T-helper 2 cell treated with Interferon-gamma antibody and Interleukin-4, amounts not matched to agents 100 ng/mL and 5 ng/mL, for 36 hours (primary cell): ENCODE data around the gene MAP3K20. TPM values are rescaled to one million over a fixed set of nuclear protein-coding genes. Genes with fewer than 3 reads are reported as not detected.
"Not testable (repeated sequence)": the region's sequence is repeated elsewhere in the genome, so short reads cannot be mapped to it uniquely, and the experiment has no call there.

Experiments
- intact Hi-C: fragments of 100-400 bp; cut with micrococcal nuclease; formaldehyde crosslinking; loops from one replicate; pipeline ENCODE4 v1.15.1; 2023
- total RNA-seq: library from RNA; stranded (reverse); gene quantifications from 2 replicates; pipeline ENCODE4 v1.2.3, GENCODE V29; 2022

MAP3K20 gene
- total RNA-seq, result 16.8 and 17.1 TPM in 2 replicates

DNA sequence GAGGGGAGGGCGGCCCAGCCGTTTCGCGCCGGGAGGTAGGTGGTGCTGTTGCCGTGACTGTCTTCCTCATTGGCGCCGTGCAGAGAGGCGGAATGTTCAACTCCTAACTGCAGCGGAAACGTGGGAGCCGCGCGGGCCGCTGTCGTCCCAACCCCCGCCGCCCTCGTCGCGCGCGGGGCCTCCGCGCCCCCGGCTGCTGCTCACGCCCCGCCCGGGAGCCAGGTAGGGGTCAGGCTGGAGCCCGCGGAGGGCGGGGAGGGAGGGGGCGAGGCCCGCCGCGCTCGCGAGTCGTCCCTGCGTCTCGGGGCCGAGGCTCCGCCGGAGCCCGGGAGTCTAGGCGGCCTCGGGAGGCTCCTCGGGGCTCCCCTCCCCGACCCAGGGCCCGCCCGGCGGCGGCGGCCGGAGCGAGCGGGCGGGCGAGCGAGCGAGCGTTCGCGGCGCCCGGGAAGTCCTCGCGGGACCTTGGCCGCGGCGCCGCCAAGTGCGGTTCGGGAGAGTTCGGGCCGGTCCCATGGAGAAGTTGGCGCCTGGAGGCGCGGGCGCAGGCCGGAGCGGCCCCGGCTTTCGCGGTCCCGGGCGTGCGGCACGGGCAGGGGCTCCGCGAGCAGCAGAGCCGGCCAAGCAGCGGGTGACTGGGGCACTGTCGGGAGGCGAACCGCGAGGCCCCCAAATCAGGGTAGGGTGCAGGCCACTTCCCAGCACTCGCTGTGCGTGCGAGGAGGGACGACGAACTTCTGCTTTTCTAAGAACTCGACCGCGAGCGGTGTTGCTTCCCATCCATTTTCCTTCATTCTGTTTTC lies at the start of gene MAP3K20:
Gene MAP3K20 (plus strand): TSS at position 66 of the 800 bp plus-strand sequence. CDS start 15,186 bp downstream, outside the sequence.
- intact Hi-C loops, result loop anchor here (1.0 to 5.0 kb wide), 3 partner anchors 56 to 276 kb away; partner anchors contain the start of gene CDCA7

DNA sequence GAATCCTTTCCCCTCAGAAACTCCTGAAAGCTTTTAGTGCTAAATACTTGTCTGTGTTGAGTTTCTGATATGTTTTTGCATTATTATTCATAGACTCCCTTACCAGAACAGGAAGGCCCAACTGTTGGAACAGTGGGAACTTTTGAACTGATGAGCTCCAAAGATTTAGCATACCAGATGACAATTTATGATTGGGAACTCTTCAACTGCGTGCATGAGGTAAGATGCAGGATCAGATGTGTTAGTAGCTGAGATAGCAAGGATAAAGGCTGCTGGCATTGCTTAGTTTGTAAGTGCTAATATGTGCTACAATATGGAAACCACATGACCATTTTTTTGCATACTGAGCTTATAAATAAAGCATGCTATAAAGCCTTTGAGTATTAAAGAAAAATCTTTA lies 49.2 kb upstream of the MAP3K20 start:
- intact Hi-C loops, result loop anchor here (2.0 to 10.0 kb wide), 2 partner anchors 422 to 1318 kb away; no protein-coding TSS in a partner anchor

DNA sequence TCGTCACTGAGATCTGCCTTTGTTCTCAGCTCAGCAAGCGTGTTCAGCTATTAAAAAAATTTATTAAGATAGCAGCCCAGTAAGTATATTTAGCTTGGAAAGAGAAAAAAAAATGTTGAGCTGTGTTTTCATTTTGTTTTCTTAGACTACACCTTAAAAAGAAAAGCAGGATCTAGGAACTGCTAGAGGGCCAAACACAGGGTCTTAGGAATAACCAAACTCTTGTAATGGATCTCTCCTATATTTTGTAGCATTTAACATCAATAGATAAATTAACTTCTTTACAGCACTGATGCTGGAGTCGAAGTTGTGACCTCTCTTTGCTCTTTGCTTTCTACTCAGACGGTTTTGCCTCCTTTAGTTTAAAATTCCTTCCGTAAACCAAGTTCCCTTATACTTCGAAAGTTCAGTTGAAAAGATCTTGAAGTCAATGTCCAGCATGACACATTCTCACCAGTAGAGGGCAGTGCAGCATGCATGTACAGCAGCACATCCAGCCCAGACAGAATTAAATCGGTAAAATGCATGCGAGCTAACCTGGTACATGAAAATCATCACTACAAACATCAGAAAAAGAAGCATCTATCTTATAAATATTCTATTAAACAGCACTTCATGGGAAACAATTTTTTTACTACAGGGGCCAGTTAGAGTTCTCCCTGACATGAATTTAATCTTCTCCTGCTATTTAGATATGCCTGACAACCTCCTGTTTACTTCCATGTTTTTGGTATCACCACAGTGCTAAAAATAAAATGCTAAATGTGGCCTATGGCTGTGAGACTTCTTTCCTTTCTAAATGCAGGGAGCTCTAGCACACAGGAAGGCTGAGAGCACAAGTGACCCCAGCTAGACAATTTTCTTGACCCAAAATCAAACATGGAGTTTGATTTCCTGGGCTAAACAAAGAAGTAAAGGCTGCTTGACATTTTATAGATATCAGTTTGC lies 48.2 kb upstream of the MAP3K20 start:
- intact Hi-C loops, result loop anchor here (1.0 to 10.0 kb wide), 4 partner anchors 47 to 1317 kb away; no protein-coding TSS in a partner anchor

DNA sequence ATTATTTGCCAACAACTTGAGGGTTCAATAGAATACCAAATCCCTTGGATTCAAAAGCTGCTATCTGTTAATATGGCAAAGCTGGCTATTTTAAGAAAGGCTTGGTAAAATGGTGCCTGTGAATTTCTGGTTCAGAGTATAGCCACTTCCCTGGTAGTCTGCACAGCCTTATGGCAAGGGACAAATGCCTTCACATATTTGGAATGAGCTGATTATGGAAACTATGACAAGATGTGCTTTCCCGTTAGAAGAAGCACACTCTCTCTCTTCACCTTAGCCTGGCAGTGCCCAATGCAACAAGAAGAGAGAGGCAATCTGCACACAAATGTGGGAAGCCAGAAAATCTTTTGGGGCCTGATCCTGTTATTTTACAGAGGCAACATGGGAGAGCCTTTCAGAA lies 47.5 kb upstream of the MAP3K20 start:
- intact Hi-C loops, result loop anchor here (10.0 kb wide), 1 partner anchor 1317 kb away; no protein-coding TSS in a partner anchor

DNA sequence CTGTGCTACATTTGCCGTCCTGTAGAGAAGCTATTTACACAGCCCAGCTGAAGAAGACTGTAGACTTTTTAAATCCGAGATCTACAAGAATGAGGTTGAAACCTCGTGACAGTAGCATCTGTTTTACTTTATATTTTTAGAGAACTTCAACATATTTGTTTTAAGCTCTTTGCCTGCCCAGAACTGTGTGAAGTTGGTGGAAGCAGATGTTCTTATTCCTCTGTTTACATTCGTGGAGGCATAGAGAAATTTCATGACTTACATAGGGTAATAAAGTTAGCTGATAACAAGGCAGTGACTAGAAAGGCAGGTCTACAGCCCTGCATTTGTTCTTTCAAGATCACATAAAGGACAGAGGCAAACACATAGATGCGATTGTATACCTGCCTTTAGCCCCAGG lies 47.0 kb upstream of the MAP3K20 start:
- intact Hi-C loops, result loop anchor here (10.0 kb wide), 1 partner anchor 1316 kb away; no protein-coding TSS in a partner anchor

DNA sequence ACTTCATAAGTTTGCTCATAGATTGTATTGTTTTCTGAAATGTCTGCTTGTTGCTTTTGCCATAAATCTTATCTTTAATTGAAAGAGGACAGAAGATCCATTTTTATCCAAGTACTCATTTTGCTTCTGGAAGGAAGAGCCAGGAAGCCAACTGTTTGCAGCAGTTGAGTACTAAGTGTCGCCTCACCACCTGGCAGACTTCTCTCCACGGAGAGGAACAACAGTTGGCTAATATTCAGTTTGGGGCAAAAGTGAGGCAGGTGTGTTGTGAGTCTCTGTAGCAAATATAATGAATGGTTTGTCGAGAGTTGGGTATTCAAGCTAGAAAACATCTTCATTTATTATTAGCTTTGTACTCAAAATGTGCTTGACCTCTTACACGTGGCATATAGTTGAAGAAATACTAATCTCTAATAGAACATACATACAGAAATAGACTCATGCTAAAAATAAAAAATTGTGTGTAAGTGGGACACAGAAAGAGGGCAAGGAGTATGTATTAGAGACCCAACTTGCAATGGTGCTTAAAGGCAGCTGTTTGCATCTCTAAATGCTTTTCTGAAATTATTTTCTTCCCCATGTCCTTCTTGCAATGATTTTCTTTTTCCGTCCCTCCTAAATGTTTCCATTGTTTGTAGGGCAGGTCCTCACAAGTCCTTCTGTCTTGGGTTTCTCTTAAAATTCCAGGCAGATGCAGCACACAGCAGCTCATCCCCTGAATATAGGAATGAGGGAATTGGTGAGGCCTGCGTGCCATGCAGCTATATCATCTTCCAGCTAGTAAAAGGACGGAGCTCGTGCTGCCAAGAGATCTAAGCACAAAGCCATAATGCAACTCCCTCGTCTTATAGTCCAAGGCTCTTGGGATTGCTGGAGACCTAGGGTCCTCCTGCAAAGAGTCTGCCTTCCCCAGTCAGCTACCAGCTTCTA lies 44.8 kb upstream of the MAP3K20 start:
- intact Hi-C loops, result no loop called here

DNA sequence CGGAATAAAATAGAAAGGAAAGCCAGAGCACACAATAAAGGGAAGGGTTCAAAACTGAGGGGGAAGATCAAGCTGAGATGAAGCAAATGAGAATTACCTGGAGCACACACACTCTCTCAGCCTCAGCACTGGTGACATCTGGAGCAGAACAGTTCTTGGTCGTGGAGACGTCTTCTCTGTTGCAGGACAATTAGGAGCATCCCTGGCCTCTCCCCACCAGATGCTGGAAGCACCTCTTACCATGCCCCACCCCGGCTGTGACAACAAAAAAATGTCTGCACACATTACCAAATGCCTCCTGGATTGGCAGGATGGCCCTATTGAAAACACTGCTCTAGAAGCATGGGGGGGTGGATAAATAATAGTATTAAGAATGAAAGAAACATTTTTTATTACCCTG lies 43.6 kb upstream of the MAP3K20 start:
- intact Hi-C loops, result no loop called here

DNA sequence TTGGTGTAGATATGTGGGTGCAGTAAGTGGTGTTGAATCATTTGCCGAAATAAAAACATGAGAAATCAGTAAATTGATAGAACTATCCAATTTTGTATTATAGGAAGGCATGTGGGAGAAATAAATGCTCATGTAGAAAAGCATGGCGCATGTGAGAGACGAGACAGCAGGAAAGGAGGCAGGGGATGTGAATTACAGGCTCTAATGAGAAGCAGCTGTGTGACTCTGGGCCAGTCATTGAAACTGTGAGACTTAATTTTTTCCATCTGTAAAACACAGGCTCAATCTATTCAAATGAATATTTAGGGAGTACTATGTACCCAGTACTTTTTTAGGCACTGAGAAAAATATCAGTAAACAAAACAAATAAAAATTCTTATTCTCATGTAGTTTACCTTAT lies 42.6 kb upstream of the MAP3K20 start:
- intact Hi-C loops, result no loop called here

DNA sequence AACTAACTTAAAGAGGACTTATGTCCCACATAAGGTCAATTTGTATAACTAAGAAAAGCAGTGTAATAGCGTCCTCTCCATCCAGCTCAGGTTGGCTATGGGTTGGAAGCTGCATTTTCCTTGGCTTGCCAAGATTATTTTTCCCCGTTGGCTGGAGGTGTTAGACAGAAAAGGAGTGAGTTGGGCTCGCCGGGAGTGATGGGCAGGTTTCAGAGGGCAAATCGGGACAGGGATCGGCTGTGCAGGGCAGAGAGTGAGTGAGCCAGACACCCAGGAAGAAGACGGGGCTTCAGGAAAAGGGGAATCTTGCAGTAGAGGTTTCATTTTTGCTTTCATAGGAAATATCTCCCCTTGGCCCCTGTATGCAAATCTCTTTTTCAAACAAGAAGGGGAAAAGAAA lies 41.5 kb upstream of the MAP3K20 start:
- intact Hi-C loops, result no loop called here

DNA sequence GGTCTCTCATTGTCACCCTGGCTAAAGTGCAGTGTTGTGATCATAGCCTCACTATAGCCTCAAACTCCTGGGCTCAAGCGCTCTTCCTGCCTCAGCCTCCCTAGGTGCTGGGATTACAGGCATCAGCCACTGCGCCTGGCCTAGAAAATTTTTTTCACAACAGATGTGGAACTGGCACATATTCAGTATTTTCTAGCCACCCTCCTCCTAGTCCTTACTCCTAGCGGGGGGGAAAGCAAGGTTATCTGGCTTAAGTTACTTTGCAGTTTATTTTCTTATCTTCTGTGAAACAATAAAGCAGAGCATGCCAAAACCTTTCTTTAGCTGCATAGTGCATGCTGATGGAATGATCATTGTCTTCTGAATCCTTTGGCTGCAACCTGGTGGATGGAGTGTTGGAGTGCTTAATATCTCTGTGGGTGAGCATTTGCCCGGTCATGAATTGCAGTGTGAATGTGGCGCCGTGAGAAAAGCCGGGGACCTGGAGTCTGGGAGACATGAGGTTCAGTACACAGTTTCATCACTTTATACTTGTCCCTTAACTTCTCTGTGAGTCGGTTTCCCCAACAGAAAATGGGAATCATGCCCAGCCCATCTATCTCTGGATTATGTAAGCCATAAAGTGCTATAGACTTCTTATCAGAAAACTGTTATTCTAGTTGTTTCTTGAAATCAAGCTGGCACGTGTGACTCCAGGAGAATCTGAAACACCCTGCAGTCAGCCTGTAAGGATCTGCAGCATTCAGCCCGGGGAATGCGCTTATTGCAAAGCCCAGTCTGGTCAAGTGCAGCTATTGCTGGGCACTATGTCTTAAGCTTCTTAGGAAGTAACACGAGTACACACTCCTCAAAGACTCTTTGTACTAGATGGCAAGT lies 38.2 kb upstream of the MAP3K20 start:
- intact Hi-C loops, result no loop called here

DNA sequence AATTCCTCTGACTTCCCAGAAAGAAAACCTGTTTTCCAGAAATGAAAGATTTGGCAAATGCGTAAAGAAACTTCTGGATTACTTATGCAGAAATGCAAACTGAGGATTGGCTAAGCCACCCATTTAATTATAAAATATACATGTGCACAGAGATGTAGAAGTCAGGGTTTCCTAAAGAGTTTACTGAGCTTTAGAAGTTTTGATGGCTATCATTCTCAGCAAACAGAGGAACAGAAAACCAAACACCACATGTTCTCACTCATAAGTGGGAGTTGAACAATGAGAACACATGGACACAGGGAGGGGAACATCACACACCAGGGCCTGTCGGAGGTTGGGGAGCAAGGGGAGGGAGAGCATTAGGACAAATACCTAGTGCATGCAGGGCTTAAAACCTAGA lies 37.4 kb upstream of the MAP3K20 start:
- intact Hi-C loops, result not testable (repeated sequence)

DNA sequence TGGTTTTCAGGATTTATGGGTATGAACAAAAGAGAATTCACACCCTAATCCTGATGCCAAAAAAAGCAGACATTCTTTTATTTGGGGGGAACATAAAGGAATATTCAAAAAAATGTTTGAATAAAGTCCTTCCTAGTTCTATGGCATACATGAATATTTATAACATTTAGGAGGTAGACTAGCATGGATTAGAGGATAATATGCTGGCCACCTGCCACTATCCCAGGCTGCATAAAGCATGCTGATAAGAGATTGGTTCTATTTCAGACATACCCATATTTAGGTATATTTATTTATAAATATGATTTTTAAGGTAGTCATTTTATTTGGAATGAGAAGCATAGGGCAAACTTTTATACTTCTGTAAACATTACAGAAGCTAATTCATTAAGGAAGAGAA lies 34.9 kb upstream of the MAP3K20 start:
- intact Hi-C loops, result no loop called here

DNA sequence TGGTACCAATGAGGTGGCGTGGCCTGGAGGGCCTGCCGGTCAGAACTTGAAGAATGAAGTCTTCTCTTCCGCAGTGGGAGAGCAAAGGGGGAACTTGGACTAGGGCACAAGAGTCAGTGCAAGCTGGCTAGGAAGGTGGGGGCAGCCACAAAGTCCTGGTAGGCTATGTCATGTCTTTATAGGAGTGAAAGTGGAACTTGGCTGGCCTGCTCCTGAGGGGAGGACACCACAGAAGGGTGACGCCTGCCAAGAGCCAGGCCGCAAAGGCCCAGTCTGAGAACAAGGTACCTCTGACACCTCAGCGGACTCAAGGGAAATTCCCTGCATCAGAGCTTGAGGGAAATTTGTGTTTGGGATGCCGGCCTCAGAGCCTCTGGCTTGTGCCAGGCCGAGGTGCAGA lies 32.2 kb upstream of the MAP3K20 start:
- intact Hi-C loops, result no loop called here

DNA sequence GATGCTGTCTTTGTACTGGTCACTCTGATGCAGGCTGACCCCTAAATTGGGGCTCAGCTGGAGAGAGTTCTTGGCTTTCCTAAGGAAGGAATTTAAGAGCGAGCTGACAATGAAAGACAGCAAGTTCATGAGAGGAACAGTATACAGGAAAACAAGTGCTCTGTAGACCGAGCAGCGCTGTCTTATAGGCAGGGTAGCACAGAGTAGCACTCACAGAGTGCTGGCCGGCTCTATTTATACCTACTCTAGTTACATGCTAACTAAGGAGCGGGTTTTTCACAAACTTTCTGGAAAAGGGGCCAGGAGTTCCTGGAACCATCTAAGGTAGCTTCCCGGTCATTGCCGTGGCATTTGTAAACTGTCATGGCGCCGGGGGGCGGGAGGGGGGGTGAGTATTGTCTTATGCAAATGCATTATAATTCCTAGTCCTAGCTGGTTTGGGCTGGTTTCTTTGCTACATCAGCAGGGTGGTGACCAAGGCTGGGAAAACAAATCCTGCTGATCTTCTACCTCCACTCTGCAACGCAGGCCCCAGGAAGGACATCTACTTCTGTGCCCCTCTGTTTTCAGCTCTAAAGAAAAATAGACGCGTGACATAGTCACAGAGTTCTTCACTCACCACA lies 31.6 kb upstream of the MAP3K20 start:
- intact Hi-C loops, result no loop called here

DNA sequence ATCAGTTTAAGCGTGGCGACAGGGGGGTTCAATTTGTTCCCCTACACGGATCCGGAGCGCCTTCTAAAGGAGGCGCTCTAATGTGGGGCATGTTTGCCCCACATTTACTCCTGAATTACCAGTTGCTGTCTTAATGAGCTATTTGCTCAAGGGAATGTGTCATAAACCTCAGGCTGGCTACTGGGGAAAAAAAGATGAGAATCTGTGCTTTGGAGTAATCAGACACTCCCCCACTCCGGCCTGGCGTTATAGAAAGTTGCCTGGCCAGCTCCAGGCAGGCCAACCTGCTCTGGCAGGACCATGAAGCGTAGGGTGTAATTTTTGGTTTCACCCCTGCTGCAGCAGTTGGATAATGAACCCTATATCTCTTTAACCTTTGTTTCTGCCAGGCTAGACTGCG lies 31.0 kb upstream of the MAP3K20 start:
- intact Hi-C loops, result no loop called here

DNA sequence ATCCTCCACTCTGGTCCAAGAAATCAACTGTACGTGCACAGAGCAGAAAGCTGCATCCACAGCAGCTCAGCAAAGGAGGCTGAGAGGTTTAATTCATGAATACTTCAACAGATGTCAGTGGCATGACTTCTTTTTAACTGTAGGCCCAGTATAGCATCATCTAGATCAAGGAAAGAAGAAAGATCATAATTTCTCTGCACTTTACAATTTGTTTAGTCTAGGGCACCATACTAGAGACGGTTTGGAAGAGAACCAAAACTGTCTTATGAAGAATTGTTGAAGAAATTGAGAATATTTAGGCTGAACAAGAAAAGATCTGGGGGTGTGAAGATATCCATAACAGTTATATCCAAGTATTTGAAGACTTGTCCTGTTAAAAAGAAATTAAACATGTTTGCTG lies 30.5 kb upstream of the MAP3K20 start:
- intact Hi-C loops, result no loop called here

DNA sequence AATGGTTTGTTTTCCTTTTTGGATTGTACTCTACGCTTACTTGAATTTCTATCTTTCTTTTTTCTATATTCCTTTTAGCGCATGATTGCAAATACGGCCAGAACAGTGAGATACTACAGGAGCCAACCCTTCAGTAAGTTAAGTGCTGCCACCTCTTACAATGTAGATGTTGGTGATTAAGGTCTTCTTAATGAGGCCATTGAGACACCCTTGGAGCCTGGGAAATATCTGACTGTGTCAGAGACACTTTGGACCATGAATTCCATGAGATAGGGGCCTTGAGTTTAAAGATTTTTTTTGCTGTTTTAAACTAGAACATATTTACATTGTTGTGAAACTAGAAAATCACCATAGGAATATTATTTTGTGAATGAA lies 27.1 kb upstream of the MAP3K20 start:
- intact Hi-C loops, result no loop called here

DNA sequence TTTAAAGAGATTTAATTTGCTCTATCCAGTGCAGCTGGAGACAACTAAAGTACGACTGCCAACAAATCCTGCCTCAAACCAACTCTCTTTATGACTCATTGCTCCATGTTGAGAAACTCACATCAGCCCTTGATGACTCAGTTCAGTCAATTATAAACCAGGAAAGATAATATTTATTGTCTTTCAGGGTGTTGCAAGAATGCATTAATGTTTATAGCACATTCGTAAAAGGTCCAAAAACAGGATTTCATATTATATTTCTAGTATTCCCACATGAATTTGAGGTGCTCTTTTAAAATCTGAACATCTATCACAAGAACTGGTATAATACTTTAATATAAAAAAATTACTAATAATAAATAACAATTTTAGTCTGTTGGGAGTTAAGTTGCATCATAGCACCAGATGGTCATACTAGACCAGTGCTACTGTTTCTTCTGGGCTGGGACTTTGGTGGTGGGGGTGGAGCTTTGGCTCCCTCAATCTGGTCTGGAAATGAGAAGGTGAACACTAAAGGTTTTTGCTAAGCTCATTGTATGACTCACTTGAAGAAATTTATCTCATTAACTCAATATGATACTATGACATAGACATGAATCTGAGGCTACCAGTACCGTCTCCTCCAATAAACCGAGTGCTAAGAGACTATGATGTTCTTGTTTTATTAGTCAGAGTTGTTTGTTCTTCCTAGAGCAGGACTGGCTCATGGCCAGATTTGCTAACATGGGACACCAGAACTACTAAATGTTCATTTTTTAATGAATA lies 26.6 kb upstream of the MAP3K20 start:
- intact Hi-C loops, result no loop called here

DNA sequence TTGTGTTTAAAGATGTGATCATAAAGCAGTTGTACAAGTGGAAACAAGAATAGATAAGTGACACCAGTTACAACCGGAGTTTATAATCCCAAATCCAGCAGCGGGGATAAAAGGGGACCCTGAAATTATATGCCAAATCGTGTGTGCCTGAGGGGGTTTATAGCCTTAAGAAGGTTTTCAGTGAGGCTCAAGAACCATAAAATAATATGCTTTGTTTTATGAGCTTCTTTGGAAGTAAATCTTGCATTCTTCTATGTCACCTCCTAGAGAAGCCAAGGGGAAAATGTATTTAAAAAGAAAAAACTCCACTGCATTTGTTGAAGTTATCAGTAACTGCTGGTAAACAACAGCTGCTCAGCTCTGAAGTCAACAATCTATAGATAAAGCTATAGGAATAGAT lies 25.8 kb upstream of the MAP3K20 start:
- intact Hi-C loops, result no loop called here
